ENCODE data around the gene IER2. TPM values are rescaled to one million over a fixed set of nuclear protein-coding genes. Genes with fewer than 3 reads are reported as not detected.
"Not testable (repeated sequence)": the region's sequence is repeated elsewhere in the genome, so short reads cannot be mapped to it uniquely, and the experiment has no call there.

Gene IER2
- total RNA-seq, 1 experiment from 2014 or later, result 34.5 TPM

DNA sequence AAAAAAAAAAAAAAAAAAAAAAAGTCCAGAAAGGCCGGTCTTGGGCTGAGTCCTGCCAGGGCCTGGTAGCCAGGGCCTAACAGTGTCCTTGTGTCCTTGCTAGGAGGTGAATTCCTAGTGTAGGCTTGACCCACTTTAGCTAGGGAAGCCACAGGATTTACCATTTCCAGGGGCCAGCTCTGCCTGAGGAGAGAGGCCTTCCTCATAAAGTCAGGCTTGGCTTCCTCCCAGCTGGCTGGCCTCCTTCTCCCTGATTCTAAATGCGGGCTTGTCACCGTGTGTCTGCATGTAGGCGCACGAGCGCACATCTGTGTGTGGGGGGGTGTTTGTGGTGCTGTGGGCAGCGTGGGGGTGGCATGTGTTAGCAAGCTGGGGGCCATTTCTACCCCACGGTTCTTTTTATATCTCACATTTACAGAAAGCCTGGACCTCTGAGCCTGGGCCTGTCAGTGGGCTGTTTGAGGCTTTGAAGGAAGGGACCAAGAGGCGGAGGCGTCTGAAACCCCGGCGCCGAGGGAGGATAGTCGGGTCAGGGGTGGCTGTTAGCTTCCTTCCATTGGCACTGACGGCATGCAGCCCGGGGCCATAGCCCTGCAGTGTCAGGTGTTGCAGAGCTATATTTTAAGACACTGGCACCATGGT, 31.7 kb downstream of the IER2 start:
- Histone ChIP-seq H3K27me3 (ENCODE audit: control insufficient read depth, insufficient read depth, low read length) (no peaks in the 10 kb centered on the region), H3K4me3 (ENCODE audit: insufficient read depth, low read depth, low read length) (no peak overlapping the region), H3K36me3 (replicated peaks; ENCODE audit: control insufficient read depth, insufficient read depth, low read length) (no peaks in the 10 kb centered on the region)
- no peak for DNase-seq

GRCh38 chr19:13184926-13185325, 34.7 kb downstream of the IER2 start:
- H3K4me3 ChIP-seq (ENCODE audit: insufficient read depth, low read depth, low read length); H3K27me3 ChIP-seq (ENCODE audit: control insufficient read depth, insufficient read depth, low read length); DNase-seq; H3K36me3 ChIP-seq (replicated peaks; ENCODE audit: control insufficient read depth, insufficient read depth, low read length): not testable (repeated sequence)

- not testable (repeated sequence) for H3K4me3 ChIP-seq (ENCODE audit: insufficient read depth, low read depth, low read length); H3K36me3 ChIP-seq (replicated peaks; ENCODE audit: control insufficient read depth, insufficient read depth, low read length); H3K27me3 ChIP-seq (ENCODE audit: control insufficient read depth, insufficient read depth, low read length); DNase-seq
Measured at GRCh38 chr19:13185763-13186657, 35.8 kb downstream of the IER2 start.

DNA sequence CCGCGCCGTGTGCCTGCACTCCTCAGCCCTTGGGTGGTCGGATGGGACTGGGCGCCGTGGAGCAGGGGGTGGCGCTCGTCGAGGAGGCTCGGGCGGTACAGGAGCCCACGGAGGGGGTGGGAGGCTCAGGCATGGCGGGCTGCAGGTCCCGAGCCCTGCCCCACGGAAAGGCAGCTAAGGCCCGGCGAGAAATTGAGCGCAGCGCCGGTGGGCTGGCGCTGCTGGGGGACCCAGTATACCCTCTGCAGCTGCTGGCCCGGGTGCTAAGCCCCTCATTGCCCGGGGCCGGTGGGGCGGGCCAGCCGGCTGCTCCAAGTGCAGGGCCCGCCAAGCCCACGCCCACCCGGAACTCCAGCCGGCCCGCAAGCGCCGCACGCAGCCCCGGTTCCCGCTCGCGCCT, 36.5 kb downstream of the IER2 start:
- DNase-seq; H3K27me3 ChIP-seq (ENCODE audit: control insufficient read depth, insufficient read depth, low read length); H3K4me3 ChIP-seq (ENCODE audit: insufficient read depth, low read depth, low read length); H3K36me3 ChIP-seq (replicated peaks; ENCODE audit: control insufficient read depth, insufficient read depth, low read length): not testable (repeated sequence)

GRCh38 chr19:13187419-13187818, 37.2 kb downstream of the IER2 start:
- Histone ChIP-seq H3K4me3 (ENCODE audit: insufficient read depth, low read depth, low read length) (no peak overlapping the region), H3K36me3 (replicated peaks; ENCODE audit: control insufficient read depth, insufficient read depth, low read length) (no peaks in the 10 kb centered on the region)
- no peak for DNase-seq

DNA sequence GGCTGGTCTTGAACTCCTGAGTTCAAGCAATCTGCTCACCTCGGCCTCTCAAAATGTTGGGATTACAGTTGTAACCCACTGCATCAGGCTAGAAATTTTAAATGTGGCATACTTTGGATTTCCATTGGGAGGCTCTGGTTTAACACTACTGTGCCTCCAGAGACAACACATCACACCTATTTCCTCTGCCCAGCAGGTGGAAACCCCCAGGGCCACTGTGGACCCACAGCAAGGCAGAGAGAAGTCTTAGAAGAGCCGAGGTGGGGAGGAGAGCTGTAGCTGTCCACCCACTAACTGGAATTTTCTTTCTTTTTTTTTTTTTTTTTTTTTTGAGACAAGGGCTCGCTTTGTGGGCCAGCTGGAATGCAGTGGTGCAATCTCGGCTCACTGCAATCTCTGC, 39.4 kb downstream of the IER2 start:
- Histone ChIP-seq H3K4me3 (ENCODE audit: insufficient read depth, low read depth, low read length) (no peak overlapping the region), H3K27me3 (ENCODE audit: control insufficient read depth, insufficient read depth, low read length) (no peaks in the 10 kb centered on the region), H3K36me3 (replicated peaks; ENCODE audit: control insufficient read depth, insufficient read depth, low read length) (no peaks in the 10 kb centered on the region)
- DNase-seq, result no peak

More at GRCh38 chr19:13187419-13187818, 37.2 kb downstream of the IER2 start:
- H3K27me3 ChIP-seq (ENCODE audit: control insufficient read depth, insufficient read depth, low read length), result no peaks in the 10 kb centered on the region

DNA sequence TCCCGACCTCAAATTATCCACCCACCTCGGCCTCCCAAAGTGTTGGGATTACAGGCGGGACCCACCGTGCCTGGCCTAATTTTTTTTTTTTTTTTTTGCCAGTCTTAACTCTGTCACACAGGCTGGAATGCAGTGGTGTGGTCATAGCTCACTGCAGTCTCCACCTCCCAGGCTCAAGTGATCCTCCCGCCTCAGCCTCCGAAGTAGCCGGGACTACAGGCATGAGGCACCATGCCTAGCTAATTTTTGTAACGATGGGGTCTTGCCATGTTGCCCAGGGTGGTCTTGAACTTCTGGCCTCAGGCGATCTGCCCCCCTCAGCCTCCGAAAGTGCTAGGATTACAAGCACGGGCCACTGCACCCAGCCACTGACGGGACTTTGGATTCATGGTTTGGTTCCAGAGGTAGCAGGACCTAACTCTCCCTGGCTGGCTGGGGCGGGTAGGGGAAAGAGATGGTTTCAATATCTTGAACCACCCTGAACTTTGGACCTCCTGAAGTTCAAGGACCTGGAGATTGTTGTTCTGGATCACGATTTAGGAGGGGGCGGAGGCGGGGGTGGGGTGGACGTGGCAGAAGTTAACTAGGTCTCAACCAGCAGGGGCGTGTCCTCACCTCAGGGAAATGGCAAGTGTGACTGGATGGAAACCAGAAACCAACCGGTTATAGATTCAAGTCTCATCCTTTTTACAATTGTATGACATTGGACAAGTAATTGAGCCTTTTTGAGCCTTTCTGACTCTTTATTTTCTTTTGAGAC, 40.8 kb downstream of the IER2 start:
- Histone ChIP-seq H3K27me3 (ENCODE audit: control insufficient read depth, insufficient read depth, low read length) (no peaks in the 10 kb centered on the region), H3K36me3 (replicated peaks; ENCODE audit: control insufficient read depth, insufficient read depth, low read length) (no peaks in the 10 kb centered on the region), H3K4me3 (ENCODE audit: insufficient read depth, low read depth, low read length) (no peak overlapping the region)
- DNase-seq, result no peak

- Histone ChIP-seq H3K36me3 (replicated peaks; ENCODE audit: control insufficient read depth, insufficient read depth, low read length) (no peaks in the 10 kb centered on the region), H3K27me3 (ENCODE audit: control insufficient read depth, insufficient read depth, low read length) (no peaks in the 10 kb centered on the region), H3K4me3 (ENCODE audit: insufficient read depth, low read depth, low read length) (no peak overlapping the region)
- DNase-seq, result peak; percentile 90
Measured at GRCh38 chr19:13195678-13196077, 45.5 kb downstream of the IER2 start.

- no peak for DNase-seq
- no peaks in the 10 kb centered on the region for H3K36me3 ChIP-seq (replicated peaks; ENCODE audit: control insufficient read depth, insufficient read depth, low read length)
- no peak overlapping the region for H3K4me3 ChIP-seq (ENCODE audit: insufficient read depth, low read depth, low read length)
- H3K27me3 ChIP-seq (ENCODE audit: control insufficient read depth, insufficient read depth, low read length), result no peaks in the 10 kb centered on the region
Measured at GRCh38 chr19:13198634-13199033, 48.4 kb downstream of the IER2 start.

DNA sequence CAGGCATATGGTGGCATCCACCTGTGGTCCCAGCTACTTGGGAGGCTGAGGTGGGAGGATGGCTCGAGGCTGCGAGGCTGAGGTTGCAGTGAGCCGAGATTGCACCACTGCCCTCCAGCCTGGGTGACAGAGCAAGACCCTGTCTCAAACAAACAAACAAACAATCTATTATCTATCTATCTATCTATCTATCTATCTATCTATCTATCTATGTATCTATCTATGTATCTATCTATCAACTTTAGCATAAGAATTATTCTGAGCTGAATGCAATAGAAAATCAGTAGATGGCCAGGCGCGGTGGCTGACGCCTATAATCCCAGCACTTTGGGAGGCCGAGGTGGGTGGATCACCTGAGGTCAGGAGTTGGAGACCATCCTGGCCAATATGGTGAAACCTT, 51.9 kb downstream of the IER2 start:
- H3K36me3 ChIP-seq (replicated peaks; ENCODE audit: control insufficient read depth, insufficient read depth, low read length); H3K4me3 ChIP-seq (ENCODE audit: insufficient read depth, low read depth, low read length); H3K27me3 ChIP-seq (ENCODE audit: control insufficient read depth, insufficient read depth, low read length); DNase-seq: not testable (repeated sequence)

Other genes with a start within 250 kb of the IER2 start
- gene SYCE2, start 231.1 kb upstream of the IER2 start, total RNA-seq (2014; rRNA removed; shearing (Covaris generic)), result 0.24 and 2.0 TPM in 2 replicates
- gene FARSA, start 216.7 kb upstream of the IER2 start, total RNA-seq (2014; rRNA removed; shearing (Covaris generic)), result 93.0 and 117 TPM in 2 replicates
- 911 and 1,131 TPM in 2 replicates for gene CALR, start 211.8 kb upstream of the IER2 start, total RNA-seq (2014; rRNA removed; shearing (Covaris generic))
- 146 and 155 TPM in 2 replicates for gene RAD23A, start 204.5 kb upstream of the IER2 start, total RNA-seq (2014; rRNA removed; shearing (Covaris generic))
- 40.4 and 51.7 TPM in 2 replicates for gene GADD45GIP1, start 193.2 kb upstream of the IER2 start, total RNA-seq (2014; rRNA removed; shearing (Covaris generic))
- gene DAND5, start 180.8 kb upstream of the IER2 start, total RNA-seq (2014; rRNA removed; shearing (Covaris generic)), result 0.15 TPM in 1 of 2 replicates, not detected in the other
- gene NFIX, start 154.9 kb upstream of the IER2 start, total RNA-seq (2014; rRNA removed; shearing (Covaris generic)), result 0.03 and 0.07 TPM in 2 replicates
- gene LYL1, start 47.6 kb upstream of the IER2 start, total RNA-seq (2014; rRNA removed; shearing (Covaris generic)), result 1.5 and 1.7 TPM in 2 replicates
- gene TRMT1, start 33.7 kb upstream of the IER2 start, total RNA-seq (2014; rRNA removed; shearing (Covaris generic)), result 81.5 and 89.1 TPM in 2 replicates
- gene NACC1, start 32.1 kb upstream of the IER2 start, total RNA-seq (2014; rRNA removed; shearing (Covaris generic)), result 254 and 292 TPM in 2 replicates
- gene STX10, start within 50 bp of the IER2 start, total RNA-seq (2014; rRNA removed; shearing (Covaris generic)), result 60.1 and 60.7 TPM in 2 replicates